ENCODE results near the gene IQSEC1. TPM values are rescaled to one million over a fixed set of nuclear protein-coding genes. Genes with fewer than 3 reads are reported as not detected.

The IQSEC1 gene
- 14.5 TPM for polyA plus RNA-seq (2013, experiment 1 of 2)
- 18.0 TPM for polyA plus RNA-seq (2013, experiment 2 of 2)

DNA sequence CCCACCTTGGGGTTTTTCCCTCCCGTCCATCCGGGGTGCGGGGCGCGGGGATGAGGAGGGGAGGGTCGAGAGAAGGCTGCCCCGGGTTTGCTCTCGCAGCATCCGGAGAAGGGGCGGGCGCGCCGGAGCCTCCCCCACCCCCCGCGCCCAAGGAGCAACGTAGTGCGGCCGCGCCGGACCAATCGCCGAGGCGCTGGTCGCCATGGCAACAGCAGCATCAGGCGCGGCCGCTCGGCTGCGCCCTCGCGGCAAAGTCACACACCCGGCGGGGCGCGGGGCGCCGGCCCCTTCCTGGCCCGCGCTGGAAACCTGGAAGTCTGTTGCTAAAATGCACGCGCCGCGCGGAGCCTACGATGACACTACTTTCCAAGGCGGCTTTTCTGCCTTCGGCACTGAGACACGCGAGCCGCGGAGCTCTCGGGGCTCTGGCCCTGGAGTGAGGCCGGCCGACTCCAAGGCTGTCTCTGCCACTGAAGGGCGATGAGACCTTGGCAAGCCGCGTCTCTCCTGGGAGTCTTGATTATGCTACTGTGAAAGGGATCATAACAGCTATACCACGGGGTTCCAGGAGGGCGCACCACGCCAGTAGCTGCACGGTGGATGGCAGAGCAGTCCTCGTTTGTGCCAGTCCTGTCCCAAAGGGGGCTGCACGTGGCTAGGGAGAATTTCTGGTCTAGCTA lies at the start of gene IQSEC1:
Gene IQSEC1 (minus strand): TSS at position 104 of the 680 bp plus-strand sequence. CDS start 415 bp downstream, outside the sequence.
- WGBS = 13% methylated on average over 63 of the region's 63 CpGs
- peak within 1 kb of the TSS; percentile 44 for H3K4me3 ChIP-seq (ENCODE audit: low read length)

GRCh38 chr3:13122081-13123012 lies 49.1 kb upstream of the IQSEC1 start:
- Histone ChIP-seq H3K4me1 (ENCODE audit: insufficient read depth, low read length) (no peaks in the 10 kb centered on the region), H3K9me3 (ENCODE audit: insufficient read depth, low read depth, low read length) (no peaks in the 10 kb centered on the region), H3K36me3 (ENCODE audit: insufficient read depth, low read length) (no peaks in the 10 kb centered on the region), H3K9ac (ENCODE audit: low read depth, low read length) (no peak overlapping the region), H3K27me3 (ENCODE audit: insufficient read depth, low read length) (no peaks in the 10 kb centered on the region), H3K4me3 (ENCODE audit: low read length) (no peak overlapping the region), H3K27ac (ENCODE audit: low read depth, low read length) (no peak overlapping the region)
- WGBS = 82% methylated on average over 20 of the region's 20 CpGs

More for the DNA sequence above, at the start of gene IQSEC1:
- peaks cover 7% of the 10 kb centered on the region; the same call in 1 of the 2 replicates for H3K4me1 ChIP-seq (ENCODE audit: insufficient read depth, low read length)
- H3K36me3 ChIP-seq (ENCODE audit: insufficient read depth, low read length) = no peaks in the 10 kb centered on the region
- no peaks in the 10 kb centered on the region for H3K9me3 ChIP-seq (ENCODE audit: insufficient read depth, low read depth, low read length)
- no peak within 1 kb of the TSS for H3K27ac ChIP-seq (ENCODE audit: low read depth, low read length)
- H3K9ac ChIP-seq (ENCODE audit: low read depth, low read length) = no peak within 1 kb of the TSS
- peaks cover 45% of the 10 kb centered on the region for H3K27me3 ChIP-seq (ENCODE audit: insufficient read depth, low read length)

DNA sequence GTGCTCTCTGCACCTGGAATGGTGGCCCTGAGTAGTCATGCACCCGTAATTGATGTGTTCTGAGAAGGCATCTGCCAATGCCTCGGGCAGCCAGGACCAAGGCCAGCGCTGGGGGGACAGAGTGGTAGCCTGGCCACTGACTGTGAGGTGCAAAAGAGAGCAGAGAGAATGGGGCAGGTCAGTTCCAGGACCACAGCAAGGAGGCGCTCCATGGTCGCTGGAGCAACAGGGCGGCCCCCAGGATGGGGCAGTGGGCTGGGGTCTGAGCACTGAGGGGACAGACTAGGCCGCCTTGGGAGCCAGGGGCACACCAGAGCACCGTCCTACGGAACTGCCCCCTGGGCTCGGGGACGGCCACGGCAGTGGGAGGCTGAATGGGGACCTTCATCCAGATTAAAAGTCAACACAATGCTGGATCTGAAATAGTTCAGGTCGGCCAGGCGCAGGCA lies 48.3 kb upstream of the IQSEC1 start:
- H3K4me3 ChIP-seq (ENCODE audit: low read length) = no peak overlapping the region
- no peaks in the 10 kb centered on the region for H3K4me1 ChIP-seq (ENCODE audit: insufficient read depth, low read length)
- H3K36me3 ChIP-seq (ENCODE audit: insufficient read depth, low read length) = no peaks in the 10 kb centered on the region
- no peaks in the 10 kb centered on the region for H3K9me3 ChIP-seq (ENCODE audit: insufficient read depth, low read depth, low read length)
- H3K27me3 ChIP-seq (ENCODE audit: insufficient read depth, low read length) = no peaks in the 10 kb centered on the region
- H3K27ac ChIP-seq (ENCODE audit: low read depth, low read length) = no peak overlapping the region
- 91% methylated on average over 14 of the region's 14 CpGs for WGBS
- H3K9ac ChIP-seq (ENCODE audit: low read depth, low read length) = no peak overlapping the region

- 87% methylated on average over 16 of the region's 16 CpGs for WGBS
- no peak overlapping the region for H3K4me3 ChIP-seq (ENCODE audit: low read length)
- H3K9ac ChIP-seq (ENCODE audit: low read depth, low read length) = no peak overlapping the region
- no peaks in the 10 kb centered on the region for H3K4me1 ChIP-seq (ENCODE audit: insufficient read depth, low read length)
- H3K9me3 ChIP-seq (ENCODE audit: insufficient read depth, low read depth, low read length) = no peaks in the 10 kb centered on the region
- H3K36me3 ChIP-seq (ENCODE audit: insufficient read depth, low read length) = no peaks in the 10 kb centered on the region
- H3K27me3 ChIP-seq (ENCODE audit: insufficient read depth, low read length) = no peaks in the 10 kb centered on the region
- no peak overlapping the region for H3K27ac ChIP-seq (ENCODE audit: low read depth, low read length)
Measured at GRCh38 chr3:13120928-13121552, 47.8 kb upstream of the IQSEC1 start.

DNA sequence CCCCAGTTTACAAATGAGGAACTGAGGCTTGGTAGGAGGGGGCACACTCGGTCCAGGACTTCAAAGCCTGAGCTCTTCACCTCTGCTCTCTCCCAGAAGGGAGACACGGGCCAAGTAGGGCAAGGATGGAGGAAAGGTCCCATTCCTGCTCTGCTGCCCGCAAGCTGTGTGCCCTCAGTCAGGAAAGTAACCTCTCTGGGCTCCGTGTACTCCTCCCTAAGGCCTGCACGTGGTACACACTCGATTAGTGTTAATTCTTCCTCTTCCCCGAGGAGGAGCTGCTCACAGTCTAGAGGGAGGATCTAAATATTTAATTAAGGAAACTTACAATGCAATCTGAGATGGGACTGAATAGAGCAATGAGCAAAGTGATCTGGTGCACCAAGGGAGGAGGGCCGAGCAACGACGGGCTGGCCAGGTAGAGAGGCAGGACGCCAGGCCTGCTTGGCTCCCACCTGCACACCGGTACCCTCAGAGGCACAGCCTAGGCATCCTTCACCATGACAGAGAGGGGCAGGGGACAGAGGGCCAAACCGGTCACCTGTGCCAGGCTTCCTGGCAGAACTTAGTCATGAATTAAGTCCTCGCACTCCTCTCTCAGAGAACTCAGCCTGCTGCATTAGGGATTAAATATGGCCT lies 47.2 kb upstream of the IQSEC1 start:
- Histone ChIP-seq H3K27me3 (ENCODE audit: insufficient read depth, low read length) (no peaks in the 10 kb centered on the region), H3K9ac (ENCODE audit: low read depth, low read length) (no peak overlapping the region), H3K36me3 (ENCODE audit: insufficient read depth, low read length) (no peaks in the 10 kb centered on the region), H3K9me3 (ENCODE audit: insufficient read depth, low read depth, low read length) (no peaks in the 10 kb centered on the region), H3K27ac (ENCODE audit: low read depth, low read length) (no peak overlapping the region), H3K4me1 (ENCODE audit: insufficient read depth, low read length) (no peaks in the 10 kb centered on the region), H3K4me3 (ENCODE audit: low read length) (no peak overlapping the region)
- WGBS = 89% methylated on average over 14 of the region's 14 CpGs

GRCh38 chr3:13119471-13120220 lies 46.4 kb upstream of the IQSEC1 start:
- H3K4me1 ChIP-seq (ENCODE audit: insufficient read depth, low read length) = no peaks in the 10 kb centered on the region

GRCh38 chr3:13116426-13116825 lies 43.2 kb upstream of the IQSEC1 start:
- Histone ChIP-seq H3K4me3 (ENCODE audit: low read length) (no peak overlapping the region), H3K36me3 (ENCODE audit: insufficient read depth, low read length) (no peaks in the 10 kb centered on the region), H3K9me3 (ENCODE audit: insufficient read depth, low read depth, low read length) (no peaks in the 10 kb centered on the region), H3K4me1 (ENCODE audit: insufficient read depth, low read length) (no peaks in the 10 kb centered on the region), H3K27me3 (ENCODE audit: insufficient read depth, low read length) (no peaks in the 10 kb centered on the region), H3K9ac (ENCODE audit: low read depth, low read length) (no peak overlapping the region), H3K27ac (ENCODE audit: low read depth, low read length) (no peak overlapping the region)
- WGBS = 93% methylated on average over 8 of the region's 8 CpGs

More at GRCh38 chr3:13119471-13120220, 46.4 kb upstream of the IQSEC1 start:
- no peak overlapping the region for H3K4me3 ChIP-seq (ENCODE audit: low read length)
- H3K36me3 ChIP-seq (ENCODE audit: insufficient read depth, low read length) = no peaks in the 10 kb centered on the region
- no peaks in the 10 kb centered on the region for H3K9me3 ChIP-seq (ENCODE audit: insufficient read depth, low read depth, low read length)
- H3K9ac ChIP-seq (ENCODE audit: low read depth, low read length) = no peak overlapping the region
- WGBS = 84% methylated on average over 17 of the region's 17 CpGs
- no peak overlapping the region for H3K27ac ChIP-seq (ENCODE audit: low read depth, low read length)
- H3K27me3 ChIP-seq (ENCODE audit: insufficient read depth, low read length) = no peaks in the 10 kb centered on the region

- 91% methylated on average over 6 of the region's 7 CpGs for WGBS
- H3K36me3 ChIP-seq (ENCODE audit: insufficient read depth, low read length) = no peaks in the 10 kb centered on the region
- H3K4me1 ChIP-seq (ENCODE audit: insufficient read depth, low read length) = no peaks in the 10 kb centered on the region; the same call in 1 of the 2 replicates
- H3K9ac ChIP-seq (ENCODE audit: low read depth, low read length) = no peak overlapping the region
- no peaks in the 10 kb centered on the region for H3K27me3 ChIP-seq (ENCODE audit: insufficient read depth, low read length)
- no peak overlapping the region for H3K4me3 ChIP-seq (ENCODE audit: low read length)
- H3K27ac ChIP-seq (ENCODE audit: low read depth, low read length) = no peak overlapping the region
- no peaks in the 10 kb centered on the region for H3K9me3 ChIP-seq (ENCODE audit: insufficient read depth, low read depth, low read length)
Measured at GRCh38 chr3:13115991-13116390, 42.8 kb upstream of the IQSEC1 start.

DNA sequence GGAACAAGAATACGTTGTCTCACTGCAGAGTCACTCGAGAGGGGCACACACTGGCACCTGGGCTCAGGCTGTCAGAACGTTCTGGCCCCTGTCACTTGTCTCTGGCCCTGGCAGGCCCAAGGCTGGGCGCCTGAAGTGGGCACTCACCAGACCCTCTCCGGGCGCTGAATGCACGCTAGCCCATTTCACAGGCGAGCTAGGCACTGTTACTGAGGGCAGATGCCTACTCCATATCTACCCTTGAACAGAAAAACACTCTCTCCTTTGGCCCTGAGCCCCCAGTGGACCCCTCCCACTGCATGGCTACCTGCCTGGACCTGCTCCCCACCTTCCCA lies 42.3 kb upstream of the IQSEC1 start:
- Histone ChIP-seq H3K27me3 (ENCODE audit: insufficient read depth, low read length) (no peaks in the 10 kb centered on the region), H3K4me1 (ENCODE audit: insufficient read depth, low read length) (no peaks in the 10 kb centered on the region; the same call in 1 of the 2 replicates)

GRCh38 chr3:13114811-13115575 lies 41.8 kb upstream of the IQSEC1 start:
- no peaks in the 10 kb centered on the region for H3K27me3 ChIP-seq (ENCODE audit: insufficient read depth, low read length)
- 85% methylated on average over 14 of the region's 14 CpGs for WGBS
- no peaks in the 10 kb centered on the region for H3K36me3 ChIP-seq (ENCODE audit: insufficient read depth, low read length)
- H3K4me3 ChIP-seq (ENCODE audit: low read length) = no peak overlapping the region
- H3K9ac ChIP-seq (ENCODE audit: low read depth, low read length) = no peak overlapping the region
- no peak overlapping the region for H3K27ac ChIP-seq (ENCODE audit: low read depth, low read length)
- H3K4me1 ChIP-seq (ENCODE audit: insufficient read depth, low read length) = no peaks in the 10 kb centered on the region; the same call in 1 of the 2 replicates
- H3K9me3 ChIP-seq (ENCODE audit: insufficient read depth, low read depth, low read length) = no peaks in the 10 kb centered on the region

More for the DNA sequence above, 42.3 kb upstream of the IQSEC1 start:
- Histone ChIP-seq H3K4me3 (ENCODE audit: low read length) (no peak overlapping the region), H3K36me3 (ENCODE audit: insufficient read depth, low read length) (no peaks in the 10 kb centered on the region), H3K9ac (ENCODE audit: low read depth, low read length) (no peak overlapping the region), H3K27ac (ENCODE audit: low read depth, low read length) (no peak overlapping the region), H3K9me3 (ENCODE audit: insufficient read depth, low read depth, low read length) (no peaks in the 10 kb centered on the region)
- WGBS = 92% methylated on average over 8 of the region's 8 CpGs

All from HUES64 (cell line).